ENCODE results near the gene SERINC4. TPM values are rescaled to one million over a fixed set of nuclear protein-coding genes. Genes with fewer than 3 reads are reported as not detected.
"Not testable (repeated sequence)": the region's sequence is repeated elsewhere in the genome, so short reads cannot be mapped to it uniquely, and the experiment has no call there.

SERINC4 gene
- 0.41 TPM for total RNA-seq

- DNase-seq (ENCODE audit: low spot score in 2 of 2) (no peak), FAIRE-seq (no peak)
Observed at GRCh38 chr15:43799945-43800285, at the start of gene SERINC4. TSS of gene SERINC4 (minus strand) at chr15:43800220. CDS start at chr15:43799986, 234 bp downstream.

DNA sequence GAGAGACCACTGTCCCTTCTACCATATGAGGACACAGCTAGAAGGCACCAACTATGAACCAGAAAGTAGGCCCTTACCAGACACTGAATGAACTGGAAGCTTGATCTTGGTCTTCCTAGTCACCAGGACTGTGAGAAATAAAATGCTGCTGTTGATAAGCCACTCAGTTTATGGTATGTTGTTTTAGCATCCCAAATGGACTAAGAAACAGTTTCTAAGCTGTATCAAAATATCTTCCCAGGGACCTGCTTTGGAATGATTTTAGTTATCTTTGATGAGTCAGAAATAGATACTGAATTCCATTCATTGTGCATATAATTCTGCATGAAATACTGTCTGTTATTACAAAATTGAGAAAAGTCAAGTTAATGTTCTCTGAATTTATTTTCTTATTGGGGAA, 45.4 kb upstream of the SERINC4 start:
- FAIRE-seq (no peak), DNase-seq (ENCODE audit: low spot score in 2 of 2) (no peak)

GRCh38 chr15:43832485-43832884, 32.5 kb upstream of the SERINC4 start:
- DNase-seq (ENCODE audit: low spot score in 2 of 2); FAIRE-seq: not testable (repeated sequence)

- DNase-seq (ENCODE audit: low spot score in 2 of 2); FAIRE-seq: not testable (repeated sequence)
Observed at GRCh38 chr15:43831519-43832052, 31.6 kb upstream of the SERINC4 start.

GRCh38 chr15:43830691-43831275, 30.8 kb upstream of the SERINC4 start:
- FAIRE-seq; DNase-seq (ENCODE audit: low spot score in 2 of 2): not testable (repeated sequence)

- not testable (repeated sequence) for DNase-seq (ENCODE audit: low spot score in 2 of 2); FAIRE-seq
Observed at GRCh38 chr15:43829951-43830540, 30.0 kb upstream of the SERINC4 start.

DNA sequence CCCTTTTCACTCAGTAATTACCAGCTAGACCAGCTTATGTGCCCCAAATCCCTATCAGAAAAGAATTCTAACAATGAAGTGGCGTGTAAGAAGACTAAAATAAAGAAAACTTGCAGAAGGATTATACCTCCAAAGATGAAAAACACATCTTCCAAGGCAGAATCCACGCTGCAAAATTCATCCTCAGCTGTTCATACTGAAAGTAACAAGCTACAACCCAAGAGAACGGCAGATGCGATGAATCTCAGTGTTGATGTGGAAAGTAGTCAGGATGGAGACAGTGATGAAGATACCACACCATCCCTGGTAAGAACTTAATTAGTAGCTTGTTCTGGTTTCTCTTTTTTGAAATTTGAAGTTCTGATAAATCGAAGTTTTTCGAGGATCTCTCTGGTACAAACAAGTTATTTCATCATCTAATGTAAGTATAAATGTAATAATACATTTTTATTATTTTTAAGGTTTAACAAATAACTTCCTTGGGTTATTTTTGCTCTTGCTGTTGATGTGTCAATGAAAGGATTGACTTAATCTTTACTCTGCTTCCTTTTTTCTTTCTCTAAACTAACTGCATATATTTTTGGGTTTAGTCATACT, 28.1 kb upstream of the SERINC4 start:
- FAIRE-seq (no peak), DNase-seq (ENCODE audit: low spot score in 2 of 2) (no peak)

GRCh38 chr15:43826508-43827341, 26.7 kb upstream of the SERINC4 start, which contains the start of gene WDR76:
TSS of gene WDR76 (plus strand) at chr15:43827002. CDS start at chr15:43827033, 31 bp downstream.
- peak; percentile 15 to 67 for DNase-seq (ENCODE audit: low spot score in 2 of 2)
- FAIRE-seq: no peak

- FAIRE-seq: no peak
Observed at GRCh38 chr15:43826029-43826507, 26.0 kb upstream of the SERINC4 start.

GRCh38 chr15:43825305-43825704, 25.3 kb upstream of the SERINC4 start:
- DNase-seq (ENCODE audit: low spot score in 2 of 2); FAIRE-seq: not testable (repeated sequence)

More at GRCh38 chr15:43826029-43826507, 26.0 kb upstream of the SERINC4 start:
- no peak for DNase-seq (ENCODE audit: low spot score in 2 of 2)

- FAIRE-seq: peak; percentile 39
- DNase-seq (ENCODE audit: low spot score in 2 of 2): peak; percentile 84 to 91
Observed at GRCh38 chr15:43824302-43825246, 24.6 kb upstream of the SERINC4 start, which contains the start of gene MFAP1. TSS of gene MFAP1 (minus strand) at chr15:43824690. CDS start at chr15:43824569, 121 bp downstream.

DNA sequence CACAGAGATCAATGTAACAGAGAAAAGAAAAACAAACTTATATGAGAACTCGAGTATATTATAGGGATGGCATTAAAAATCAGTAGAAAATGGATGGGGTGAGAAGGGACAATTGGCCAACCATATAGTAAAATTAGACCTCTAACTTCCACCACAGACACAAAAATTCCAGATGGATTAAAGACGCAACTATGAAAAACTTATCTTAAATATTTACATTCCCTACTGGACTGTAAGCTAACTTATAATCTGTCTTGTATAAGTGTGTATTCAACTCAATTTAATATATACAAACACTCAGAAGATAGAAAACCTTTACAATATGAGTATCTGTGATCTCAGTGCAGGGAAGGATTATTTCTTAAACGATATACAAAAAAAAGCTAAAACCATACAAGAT, 21.5 kb upstream of the SERINC4 start:
- FAIRE-seq: no peak
- no peak for DNase-seq (ENCODE audit: low spot score in 2 of 2)

- FAIRE-seq; DNase-seq (ENCODE audit: low spot score in 2 of 2): not testable (repeated sequence)
Observed at GRCh38 chr15:43815064-43815463, 15.0 kb upstream of the SERINC4 start.

DNA sequence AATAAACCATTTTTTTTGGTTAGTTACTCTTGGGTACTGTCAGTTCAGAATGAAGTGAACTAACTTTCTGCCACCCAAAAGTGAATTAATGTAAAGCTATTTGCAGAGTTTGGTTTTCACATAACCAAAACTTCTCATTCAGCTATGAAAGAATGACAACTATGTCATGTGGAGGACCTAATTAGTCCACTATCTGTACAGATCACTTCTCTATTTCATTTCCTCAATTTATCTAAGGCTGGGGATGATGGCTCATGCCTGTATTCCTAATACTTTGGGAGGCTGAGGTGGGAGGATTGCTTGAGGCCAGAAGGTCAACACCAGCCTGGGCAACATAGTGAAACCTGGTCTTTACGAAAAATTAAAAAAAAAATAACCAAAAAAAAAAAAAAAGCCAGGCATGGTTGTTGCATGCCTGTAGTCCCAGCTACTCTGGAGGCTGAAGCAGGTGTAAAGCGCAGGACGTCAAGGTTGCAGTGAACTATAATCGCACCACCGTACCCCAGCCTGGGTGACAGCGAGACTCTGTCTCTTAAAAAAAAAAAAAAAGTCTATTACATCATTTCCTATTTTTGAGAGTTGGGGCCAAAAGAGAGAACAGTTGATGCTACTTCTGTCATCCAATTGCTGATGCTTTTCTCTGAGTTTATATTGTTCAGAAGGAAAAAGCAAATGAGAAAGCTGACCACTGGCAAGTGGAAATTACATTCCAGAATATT, 9.1 kb upstream of the SERINC4 start:
- DNase-seq (ENCODE audit: low spot score in 2 of 2): no peak

DNA sequence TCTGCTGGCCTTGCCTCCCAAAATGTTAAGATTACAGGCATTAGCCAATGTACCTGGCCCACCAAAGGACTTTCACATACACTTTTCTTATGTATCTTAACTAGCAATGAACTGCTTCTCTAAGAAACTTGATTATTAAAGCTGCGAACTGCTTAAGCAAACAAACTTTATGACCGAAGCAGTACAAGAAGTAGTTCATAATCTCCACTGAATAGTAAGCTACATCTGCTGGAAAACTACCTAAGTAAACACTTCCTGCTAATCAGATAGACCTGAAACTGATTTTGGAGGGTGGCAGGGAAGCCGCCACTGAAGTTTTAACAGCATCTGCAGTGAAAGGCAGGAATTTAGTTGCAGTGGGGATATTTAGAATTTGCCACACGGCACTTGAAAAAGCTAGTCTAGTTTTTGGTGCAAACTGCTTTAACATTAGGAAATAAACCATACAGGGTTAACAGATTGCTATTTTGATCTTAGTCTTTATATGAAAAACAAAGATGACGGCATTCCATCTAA, 8.5 kb upstream of the SERINC4 start:
- DNase-seq (ENCODE audit: low spot score in 2 of 2) (no peak), FAIRE-seq (no peak)

More for the DNA sequence above, 9.1 kb upstream of the SERINC4 start:
- no peak for FAIRE-seq

DNA sequence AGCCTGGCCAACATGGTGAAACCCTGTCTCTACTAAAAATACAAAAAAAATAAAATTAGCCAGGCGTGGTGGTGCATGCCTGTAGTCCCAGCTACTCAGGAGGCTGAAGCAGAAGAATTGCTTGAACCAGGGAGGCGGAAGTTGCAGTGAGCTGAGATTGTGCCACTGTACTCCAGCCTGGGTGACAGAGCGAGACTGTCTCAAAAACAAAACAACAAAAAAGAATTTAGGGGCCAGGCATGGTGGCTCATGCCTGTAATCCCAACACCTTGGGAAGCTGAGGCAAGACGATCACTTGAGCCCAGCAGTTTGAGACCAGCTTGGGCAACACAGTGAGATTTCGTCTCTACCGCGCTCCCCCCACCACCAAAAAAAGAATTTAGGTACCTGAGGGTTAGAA, 2.7 kb upstream of the SERINC4 start:
- not testable (repeated sequence) for FAIRE-seq; DNase-seq (ENCODE audit: low spot score in 2 of 2)

DNA sequence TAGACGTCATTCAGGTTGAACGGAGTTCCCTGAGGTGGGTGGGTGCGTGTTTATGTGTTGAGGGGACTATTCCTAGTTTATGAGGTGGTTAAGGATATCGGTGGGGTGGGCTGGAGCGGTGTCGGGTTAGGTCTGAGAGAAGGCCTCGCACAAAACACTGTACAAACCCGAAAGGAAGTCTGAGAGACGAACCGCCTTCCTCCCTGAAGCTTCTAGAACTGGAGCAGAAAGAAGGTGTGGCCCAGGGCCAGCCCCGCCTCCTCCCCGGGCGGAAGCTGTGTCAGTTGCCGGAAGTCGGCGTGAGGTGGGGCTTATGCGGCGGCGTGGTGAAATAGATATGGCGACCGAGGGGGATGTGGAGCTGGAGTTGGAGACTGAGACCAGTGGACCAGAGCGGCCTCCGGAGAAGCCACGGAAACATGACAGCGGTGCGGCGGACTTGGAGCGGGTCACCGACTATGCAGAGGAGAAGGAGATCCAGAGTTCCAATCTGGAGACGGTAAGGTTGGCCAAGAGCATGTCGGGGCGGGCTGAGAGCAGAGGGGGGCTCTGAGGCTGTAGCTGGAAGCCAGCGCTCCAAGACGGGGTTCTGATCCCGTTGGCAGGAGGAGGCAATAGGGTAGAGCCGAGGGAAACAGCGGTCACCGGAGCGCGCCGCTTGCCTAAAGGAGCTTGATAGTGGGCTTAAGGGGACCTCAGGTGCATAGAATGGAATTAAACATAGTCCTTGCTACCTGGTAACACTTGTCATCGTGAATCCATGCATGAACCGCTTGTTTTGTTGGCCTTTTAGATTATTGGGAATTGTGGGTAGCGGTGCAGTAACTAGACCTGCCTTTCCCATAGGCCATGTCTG, 494 bp upstream of the SERINC4 start, which contains the start of gene HYPK:
HYPK (plus strand) TSS at position 314 of the 856 bp plus-strand sequence; CDS start at position 338, 24 bp downstream.
- peak; percentile 69 to 88 for DNase-seq (ENCODE audit: low spot score in 2 of 2)
- no peak for FAIRE-seq
